H1 (cell line): ENCODE data around the gene AIF1L. TPM values are rescaled to one million over a fixed set of nuclear protein-coding genes. Genes with fewer than 3 reads are reported as not detected.
A peak's percentile ranks its signal among the peaks of the same experiment; 100 is the strongest.

Source experiments
- ATF3 ChIP-seq: IDR thresholded peaks from 2 replicates; pipeline ENCODE4 v1.6.1; 2011; ENCODE audit warnings: low read depth, mild to moderate bottlenecking, low read length; ENCODE audit not compliant: insufficient read depth
- CBX8 ChIP-seq: fragments of 300-800, 300-1000 bp; sonication (generic); IDR thresholded peaks from 2 replicates; pipeline ENCODE4 v1.7.1; 2016; ENCODE audit warnings: low read depth, low read length, borderline replicate concordance
- CHD2 ChIP-seq: IDR thresholded peaks from 2 replicates; pipeline ENCODE4 v1.6.1; 2012; ENCODE audit warnings: low read length, improper control_type of control experiment
- CTBP2 ChIP-seq: IDR thresholded peaks from 2 replicates; pipeline ENCODE4 v1.7.0; 2011; ENCODE audit warnings: borderline replicate concordance, mild to moderate bottlenecking, moderate library complexity, mixed read lengths, low read length; ENCODE audit not compliant: insufficient read depth, insufficient read length
- CTCF ChIP-seq, 3 experiments: IDR thresholded peaks; 1 replicate in 2 of 3; 2 replicates in 1 of 3; pipeline versions ENCODE4 v1.5.1 to v1.6.1; 2011; ENCODE audit warnings: low read length in 3 of 3, mild to moderate bottlenecking in 3 of 3, inconsistent platforms in 2 of 3, low read depth in 1 of 3, moderate library complexity in 1 of 3; ENCODE audit not compliant: insufficient read depth in 1 of 3; ENCODE audit errors: control extremely low read depth in 1 of 3
- EZH2 ChIP-seq: fragments of 200-600 bp; sonication (generic); IDR thresholded peaks from 2 replicates; pipeline ENCODE4 v1.7.1; 2012; ENCODE audit warnings: low read depth, mild to moderate bottlenecking, moderate library complexity, low read length, inconsistent platforms; ENCODE audit not compliant: severe bottlenecking
- JUN ChIP-seq: IDR thresholded peaks from 2 replicates; pipeline ENCODE4 v1.6.1; 2011; ENCODE audit warnings: low read depth, mild to moderate bottlenecking, improper control_type of control experiment, low read length
- JUND ChIP-seq: IDR thresholded peaks from 2 replicates; pipeline ENCODE4 v1.6.1; 2011; ENCODE audit warnings: mild to moderate bottlenecking, improper control_type of control experiment, low read length
- PHF8 ChIP-seq: fragments of 200-600 bp; sonication (generic); conservative IDR thresholded peaks from 2 replicates; pipeline ENCODE4 v1.7.1; 2012; ENCODE audit warnings: low read depth, mild to moderate bottlenecking, inconsistent platforms, low read length, moderate library complexity
- POLR2AphosphoS5 ChIP-seq: IDR thresholded peaks from 2 replicates; pipeline ENCODE4 v1.6.1; 2011; ENCODE audit warnings: low read depth, low read length
- RNF2 ChIP-seq: fragments of 200-900, 300-1000 bp; sonication (generic); IDR thresholded peaks from 2 replicates; pipeline ENCODE4 v1.7.1; 2016; ENCODE audit warnings: borderline replicate concordance, low read depth, mild to moderate bottlenecking, antibody characterized with exemption, low read length; ENCODE audit not compliant: poor library complexity, severe bottlenecking; ENCODE audit errors: missing control alignments
- RXRA ChIP-seq: IDR thresholded peaks from 2 replicates; pipeline ENCODE4 v1.6.1; 2011; ENCODE audit warnings: low read depth, mild to moderate bottlenecking, low read length, moderate library complexity; ENCODE audit not compliant: insufficient read depth
- SIN3A ChIP-seq, 2 experiments: IDR thresholded peaks in 1 of 2; conservative IDR thresholded peaks in 1 of 2; 2 replicates each; pipeline ENCODE4 v1.6.1; 2011 to 2012; ENCODE audit warnings: low read length in 2 of 2, improper control_type of control experiment in 1 of 2, low read depth in 1 of 2, mild to moderate bottlenecking in 1 of 2
- SP1 ChIP-seq: IDR thresholded peaks from 2 replicates; pipeline ENCODE4 v1.6.1; 2011; ENCODE audit warnings: low read depth, low read length
- SP2 ChIP-seq: IDR thresholded peaks from 2 replicates; pipeline ENCODE4 v1.6.1; 2012; ENCODE audit warnings: mild to moderate bottlenecking, low read length, inconsistent platforms
- TAF1 ChIP-seq: IDR thresholded peaks from 2 replicates; pipeline ENCODE4 v1.6.1; 2011; ENCODE audit warnings: mild to moderate bottlenecking, low read depth, low read length
- TAF7 ChIP-seq: optimal IDR thresholded peaks from 2 replicates; pipeline ENCODE3; 2011; ENCODE audit warnings: low read depth, mild to moderate bottlenecking, inconsistent platforms, low read length, moderate library complexity, borderline replicate concordance
- TBP ChIP-seq: IDR thresholded peaks from 2 replicates; pipeline ENCODE4 v1.6.1; 2011; ENCODE audit warnings: low read depth, low read length, improper control_type of control experiment
- TCF12 ChIP-seq: IDR thresholded peaks from 2 replicates; pipeline ENCODE4 v1.6.1; 2011; ENCODE audit warnings: low read depth, mild to moderate bottlenecking, low read length
- TEAD4 ChIP-seq: IDR thresholded peaks from 2 replicates; pipeline ENCODE4 v1.6.1; 2012; ENCODE audit warnings: low read depth, low read length, inconsistent platforms, mixed read lengths
- YY1 ChIP-seq: IDR thresholded peaks from 2 replicates; pipeline ENCODE4 v1.6.1; 2011; ENCODE audit warnings: low read depth, mild to moderate bottlenecking, low read length
- polyA plus RNA-seq, 7 experiments: library from polyadenylated mRNA; depleted of rRNA in 3 of 7; stranded (reverse) in 5 of 7; unstranded in 2 of 7; fragments of >200 nt in 5 of 7; fragments of 200-250 nt in 2 of 7; gene quantifications; 1 replicate in 5 of 7; 2 replicates in 1 of 7; 4 replicates in 1 of 7; pipeline versions ENCODE4 v1.2.1 to v1.2.3, GENCODE V29; 2011 to 2013; ENCODE audit warnings: missing spikeins in 2 of 7, mixed read lengths in 2 of 7
- total RNA-seq: library from RNA; stranded (reverse); fragmentation: NEBNext Ultra II Directional; extraction: Animal tissue kit (Norgen Biotek cat#: 25700); gene quantifications from 2 replicates; pipeline ENCODE4 v1.2.1, GENCODE V29; 2021

Gene AIF1L
- total and polyA plus RNA-seq, 2 of the 8 experiments (the other 6 are each of a cell fraction or from before 2014, with no cell fraction given), result 70.7 to 149 TPM

GRCh38 chr9:131046581-131047202 lies 49.6 kb upstream of the AIF1L start (continued):
- 0 out of 4 replicates have a peak, but pooled peaks of 1 of the 2 experiments have one; percentile 41 for TF ChIP-seq SIN3A (conservative IDR thresholded peaks at IDR 0.05 in 1 of 2, IDR thresholded peaks at IDR 0.05 in 1 of 2; ENCODE audit: low read depth in 1 of 2, low read length in 2 of 2)
- TF ChIP-seq POLR2AphosphoS5, result no peak
- TF ChIP-seq TCF12, result no peak
- no peak for TF ChIP-seq TEAD4
- TF ChIP-seq TBP, result peak; percentile 23; the same call in 1 of the 2 replicates
- no peak for TF ChIP-seq SP1
- TF ChIP-seq JUN, result no peak
- no peak for TF ChIP-seq ATF3
- no peak for TF ChIP-seq SP2
- no peak for TF ChIP-seq CHD2
- no peak for TF ChIP-seq TAF1
- peak; percentile 81 to 94 (median 86) for TF ChIP-seq CTCF (IDR thresholded peaks at IDR 0.05; ENCODE audit: control extremely low read depth in 1 of 3, insufficient read depth in 1 of 3, low read depth in 1 of 3, low read length in 3 of 3)
- TF ChIP-seq TAF7, result no peak
- no peak for TF ChIP-seq EZH2
- no peak for TF ChIP-seq JUND
- TF ChIP-seq YY1, result no peak; the same call in 1 of the 2 replicates
- no peak for TF ChIP-seq CTBP2
- TF ChIP-seq PHF8, result no peak
- TF ChIP-seq RNF2, result no peak
- no peak for TF ChIP-seq CBX8
- TF ChIP-seq RXRA, result no peak
